ENCODE results near the gene INTS1.

- TF ChIP-seq POLR2AphosphoS5 (IDR thresholded peaks at IDR 0.05), result no peak
- TF ChIP-seq POLR2A (IDR thresholded peaks at IDR 0.05), result no peak
- TF ChIP-seq CTCF (IDR thresholded peaks at IDR 0.05), result no peak
These were observed 78.7 kb downstream of the INTS1 start for GRCh38 chr7:1425292-1426136.

Measured in transverse colon (tissue), 4 donors.